Measurements from ENCODE around the gene OGDH.
"Not testable (repeated sequence)": the region's sequence is repeated elsewhere in the genome, so short reads cannot be mapped to it uniquely, and the experiment has no call there.

The OGDH gene

GRCh38 chr7:44706788-44707557 lies 100.5 kb downstream of the OGDH start:
- no peak for DNase-seq (ENCODE audit: low spot score)

GRCh38 chr7:44707558-44708230 lies 101.3 kb downstream of the OGDH start:
- no peak for DNase-seq (ENCODE audit: low spot score)

GRCh38 chr7:44709011-44709915 lies 102.8 kb downstream of the OGDH start:
- no peak for DNase-seq (ENCODE audit: low spot score)

- no peak for DNase-seq (ENCODE audit: low spot score)
Measured at GRCh38 chr7:44709945-44710596, 103.6 kb downstream of the OGDH start.

GRCh38 chr7:44711528-44711927 lies 105.1 kb downstream of the OGDH start:
- no peak for DNase-seq (ENCODE audit: low spot score)

- no peak for DNase-seq (ENCODE audit: low spot score)
Measured at GRCh38 chr7:44712012-44712411, 105.6 kb downstream of the OGDH start.

GRCh38 chr7:44713141-44713540 lies 106.7 kb downstream of the OGDH start:
- no peak for DNase-seq (ENCODE audit: low spot score)

GRCh38 chr7:44713680-44714335 lies 107.4 kb downstream of the OGDH start:
- DNase-seq (ENCODE audit: low spot score): no peak

GRCh38 chr7:44716205-44716604 lies 109.8 kb downstream of the OGDH start:
- DNase-seq (ENCODE audit: low spot score): no peak

GRCh38 chr7:44720301-44720700 lies 113.9 kb downstream of the OGDH start:
- no peak for DNase-seq (ENCODE audit: low spot score)

GRCh38 chr7:44724276-44724675 lies 117.8 kb downstream of the OGDH start:
- no peak for DNase-seq (ENCODE audit: low spot score)

- DNase-seq (ENCODE audit: low spot score): not testable (repeated sequence)
Measured at GRCh38 chr7:44726250-44726649, 119.8 kb downstream of the OGDH start.

- no peak for DNase-seq (ENCODE audit: low spot score)
Measured at GRCh38 chr7:44727158-44727936, 120.9 kb downstream of the OGDH start.

GRCh38 chr7:44727937-44728262 lies 121.5 kb downstream of the OGDH start:
- DNase-seq (ENCODE audit: low spot score): no peak

GRCh38 chr7:44729949-44730590 lies 123.6 kb downstream of the OGDH start:
- no peak for DNase-seq (ENCODE audit: low spot score)

- not testable (repeated sequence) for DNase-seq (ENCODE audit: low spot score)
Measured at GRCh38 chr7:44732971-44733370, 126.5 kb downstream of the OGDH start.

- no peak for DNase-seq (ENCODE audit: low spot score)
Measured at GRCh38 chr7:44733708-44734481, 127.5 kb downstream of the OGDH start.

GRCh38 chr7:44735403-44736165 lies 129.2 kb downstream of the OGDH start:
- no peak for DNase-seq (ENCODE audit: low spot score)

GRCh38 chr7:44736896-44737295 lies 130.5 kb downstream of the OGDH start:
- DNase-seq (ENCODE audit: low spot score): no peak
